AG09309 (cell line): ENCODE results near the gene TGM2.

Experiments used
- DNase-seq: peaks from one replicate; pipeline ENCODE4 v3.0.0-alpha.2; 2010; ENCODE audit warnings: low read depth
- H3K4me3 ChIP-seq: 2 replicates; pipeline ENCODE4 v1.5.1; 2011; ENCODE audit warnings: mild to moderate bottlenecking, low read depth, low read length, moderate library complexity; ENCODE audit not compliant: control insufficient read depth
- TF ChIP-seq, protein P1 (sequence below): IDR thresholded peaks from 2 replicates; pipeline ENCODE4 v1.5.1; 2011; ENCODE audit warnings: mild to moderate bottlenecking, low read depth, low read length, inconsistent platforms; ENCODE audit not compliant: insufficient read depth, control insufficient read depth; ENCODE audit errors: missing control alignments

The TGM2 gene

DNA sequence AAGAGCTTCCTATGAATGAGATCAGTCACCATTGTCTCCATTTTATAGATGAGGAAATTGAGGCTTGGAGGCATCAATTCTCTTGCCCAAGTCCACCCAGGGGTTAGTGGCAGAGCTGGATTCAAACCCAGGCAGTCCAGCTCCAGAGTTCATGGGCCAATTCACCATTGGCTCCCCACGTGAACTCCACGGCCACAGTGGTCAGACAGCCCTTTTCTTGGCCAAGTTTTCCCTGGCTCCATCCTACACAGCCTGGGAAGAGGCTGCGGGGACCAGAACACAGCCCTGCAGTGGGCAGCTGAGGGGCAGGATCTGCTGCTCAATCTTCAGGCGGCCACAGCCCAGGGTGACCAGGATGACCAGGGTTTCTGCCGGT is 20.5 kb downstream of the TGM2 start:
- TF ChIP-seq, protein P1, sequence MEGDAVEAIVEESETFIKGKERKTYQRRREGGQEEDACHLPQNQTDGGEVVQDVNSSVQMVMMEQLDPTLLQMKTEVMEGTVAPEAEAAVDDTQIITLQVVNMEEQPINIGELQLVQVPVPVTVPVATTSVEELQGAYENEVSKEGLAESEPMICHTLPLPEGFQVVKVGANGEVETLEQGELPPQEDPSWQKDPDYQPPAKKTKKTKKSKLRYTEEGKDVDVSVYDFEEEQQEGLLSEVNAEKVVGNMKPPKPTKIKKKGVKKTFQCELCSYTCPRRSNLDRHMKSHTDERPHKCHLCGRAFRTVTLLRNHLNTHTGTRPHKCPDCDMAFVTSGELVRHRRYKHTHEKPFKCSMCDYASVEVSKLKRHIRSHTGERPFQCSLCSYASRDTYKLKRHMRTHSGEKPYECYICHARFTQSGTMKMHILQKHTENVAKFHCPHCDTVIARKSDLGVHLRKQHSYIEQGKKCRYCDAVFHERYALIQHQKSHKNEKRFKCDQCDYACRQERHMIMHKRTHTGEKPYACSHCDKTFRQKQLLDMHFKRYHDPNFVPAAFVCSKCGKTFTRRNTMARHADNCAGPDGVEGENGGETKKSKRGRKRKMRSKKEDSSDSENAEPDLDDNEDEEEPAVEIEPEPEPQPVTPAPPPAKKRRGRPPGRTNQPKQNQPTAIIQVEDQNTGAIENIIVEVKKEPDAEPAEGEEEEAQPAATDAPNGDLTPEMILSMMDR = no peak
- no peak for DNase-seq
- H3K4me3 ChIP-seq = no peak overlapping the region

DNA sequence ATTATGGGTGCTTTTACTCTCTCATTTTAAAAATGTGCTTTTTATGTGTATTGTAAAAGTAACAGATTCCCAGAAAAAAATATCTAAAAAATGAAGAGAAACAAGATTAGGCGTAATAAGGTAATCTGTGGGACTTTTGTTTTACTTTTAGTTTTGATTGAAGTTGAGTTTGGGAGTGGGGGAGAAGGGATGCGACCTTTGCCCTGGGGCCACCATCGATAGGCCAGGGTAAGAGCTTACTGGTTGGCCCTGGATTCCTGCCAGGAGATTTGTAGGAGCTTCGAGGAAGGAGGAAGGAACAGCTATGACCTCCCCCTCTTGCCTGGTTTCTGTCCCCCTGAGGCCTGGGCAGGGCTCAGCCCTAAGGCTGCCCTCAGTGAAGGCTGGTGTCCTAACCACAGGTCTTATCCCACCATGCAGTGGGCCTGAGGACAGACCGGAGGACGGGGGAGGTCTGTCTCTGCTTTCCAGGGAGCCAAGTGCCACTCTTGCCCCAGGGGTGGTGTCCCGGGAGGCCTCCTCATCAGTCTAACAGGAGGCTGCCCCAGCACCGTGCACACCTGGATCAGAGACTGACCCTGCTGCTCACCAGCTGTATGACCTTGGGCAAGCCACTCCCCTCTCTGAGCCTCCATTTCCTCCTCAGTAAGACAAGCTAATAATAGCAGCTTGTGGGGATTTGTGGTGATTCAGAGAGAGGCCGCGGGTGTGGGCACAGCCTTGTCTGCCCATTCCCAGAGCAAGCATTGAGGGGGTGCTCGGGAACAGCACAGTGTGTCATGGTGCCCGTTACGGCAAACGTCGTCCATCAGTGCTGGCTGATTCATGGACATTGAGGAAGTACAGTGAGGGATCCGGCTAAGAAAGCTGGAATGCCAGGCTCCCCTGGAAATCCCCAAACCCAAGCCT is 21.2 kb downstream of the TGM2 start:
- no peak overlapping the region for H3K4me3 ChIP-seq
- DNase-seq = peak; percentile 68
- TF ChIP-seq, protein P1 = no peak

DNA sequence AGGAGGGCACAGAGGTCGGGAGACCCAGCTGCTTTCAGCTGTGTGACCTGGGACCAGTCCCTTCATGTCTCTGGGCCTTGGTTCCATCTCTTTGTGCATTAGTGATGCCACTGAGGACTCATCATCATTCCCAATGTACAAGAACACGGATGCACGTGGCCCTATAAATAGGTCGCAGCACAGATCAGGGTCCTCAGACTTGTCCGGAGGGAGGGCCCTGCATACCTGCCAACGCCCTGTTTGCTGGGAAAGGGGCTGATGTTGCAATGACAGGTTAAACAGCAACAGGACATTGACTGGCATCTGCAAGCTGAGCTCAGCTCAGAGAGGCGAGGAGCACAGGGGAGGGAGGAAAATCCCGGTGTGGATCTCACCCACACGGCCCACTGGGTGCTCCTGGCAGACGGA is 21.8 kb downstream of the TGM2 start:
- no peak overlapping the region for H3K4me3 ChIP-seq
- TF ChIP-seq, protein P1 = no peak
- no peak for DNase-seq

DNA sequence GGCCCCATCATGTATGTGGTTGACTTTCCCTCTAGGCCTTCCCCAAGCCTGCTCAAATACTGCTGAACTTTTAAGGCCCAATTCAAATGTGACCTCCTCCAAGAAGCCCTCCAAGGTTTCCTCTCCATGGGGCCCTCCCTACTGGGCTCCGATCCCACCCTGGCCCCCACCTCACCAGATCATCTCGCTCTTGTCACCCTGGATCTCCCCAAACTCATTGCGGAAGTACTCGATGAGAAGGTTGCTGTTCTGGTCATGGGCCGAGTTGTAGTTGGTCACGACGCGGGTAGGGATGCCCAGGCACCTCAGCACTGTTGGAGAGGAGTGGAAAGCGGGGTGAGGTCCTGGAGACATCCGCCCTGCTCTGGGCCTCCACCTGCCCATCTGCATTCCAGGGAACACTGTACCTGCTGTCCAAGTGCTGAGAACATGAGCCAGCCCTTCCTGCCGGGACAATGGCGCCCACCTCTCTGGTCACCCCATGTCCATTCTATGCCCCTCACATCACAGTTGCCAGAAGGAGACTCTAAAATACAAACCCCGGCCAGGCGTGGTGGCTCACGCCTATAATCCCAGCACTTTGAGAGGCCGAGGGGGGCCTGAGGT is 23.1 kb downstream of the TGM2 start:
- H3K4me3 ChIP-seq = no peak overlapping the region
- no peak for DNase-seq
- TF ChIP-seq, protein P1 = no peak

DNA sequence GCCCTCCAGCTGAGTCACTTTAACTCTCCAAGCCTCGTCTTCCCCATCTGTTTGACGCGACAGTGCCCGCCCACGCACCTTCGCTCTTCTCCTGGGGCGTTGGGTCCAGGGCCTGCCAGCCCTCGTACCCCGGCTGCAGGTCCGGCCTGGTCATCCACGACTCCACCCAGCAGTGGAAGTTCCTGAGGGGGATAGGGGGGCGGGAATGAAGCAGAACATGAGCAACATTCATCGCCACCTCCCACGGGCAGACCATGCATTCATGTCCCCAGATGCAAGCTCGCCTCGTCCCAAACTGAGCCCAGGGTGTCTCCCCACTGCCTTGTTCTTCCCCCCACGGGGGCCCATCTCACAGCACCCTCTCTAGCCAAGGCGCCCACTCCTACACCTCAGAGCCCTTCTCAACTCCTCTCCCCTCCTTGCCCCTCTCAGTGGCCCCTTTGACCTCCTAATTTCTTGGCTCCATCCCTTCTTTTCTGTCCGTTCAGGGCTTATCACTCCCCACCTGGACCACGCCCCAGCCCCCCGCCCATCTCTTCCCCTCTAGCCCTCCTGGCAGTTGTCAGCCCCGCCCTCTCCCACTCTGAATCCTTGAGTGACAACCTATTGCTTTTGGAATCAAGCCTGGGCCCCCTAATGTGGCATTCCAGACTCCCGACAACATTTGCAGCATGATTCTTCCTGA is 23.7 kb downstream of the TGM2 start:
- no peak overlapping the region for H3K4me3 ChIP-seq
- DNase-seq = no peak
- TF ChIP-seq, protein P1 = no peak

DNA sequence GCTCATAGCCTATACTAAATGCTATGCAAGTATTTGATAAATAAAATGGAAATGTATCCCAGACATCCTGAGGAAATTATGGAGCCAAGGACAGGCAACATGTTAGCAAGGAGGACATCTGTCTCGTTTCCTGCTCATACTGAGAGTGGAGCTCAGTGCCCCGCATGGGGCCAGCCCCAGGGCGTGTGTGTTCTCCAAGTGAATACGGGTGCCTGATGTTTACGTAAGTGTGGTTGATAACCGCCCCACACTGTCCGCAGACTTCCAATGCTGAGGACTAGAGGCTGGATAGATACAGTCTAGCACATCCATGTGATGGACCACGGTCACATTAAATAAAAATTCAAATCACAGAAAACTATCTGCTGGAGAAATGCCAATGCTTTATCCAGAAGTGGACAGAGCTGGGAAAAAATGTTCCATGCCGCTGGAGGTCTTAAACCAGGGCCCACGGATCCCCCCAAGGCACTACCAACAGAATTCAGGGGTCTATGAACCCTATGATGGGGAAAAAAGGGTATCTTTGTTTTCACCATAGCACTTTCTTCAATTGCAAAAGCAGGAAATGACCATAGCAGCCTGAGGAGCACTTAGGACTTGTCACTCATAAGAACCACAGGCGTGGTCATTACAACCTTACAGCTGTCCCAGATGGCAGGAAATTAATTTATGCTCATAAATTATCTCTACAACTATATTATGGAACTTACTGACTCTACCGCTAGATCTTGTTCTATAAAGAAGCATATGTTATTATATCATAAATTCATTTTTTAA is 24.9 kb downstream of the TGM2 start:
- DNase-seq = no peak

More for the DNA sequence above, 24.9 kb downstream of the TGM2 start:
- H3K4me3 ChIP-seq = no peak overlapping the region
- TF ChIP-seq, protein P1 = no peak
